Keratinocyte (primary cell): ENCODE data around the gene FRRS1L.

Source experiments
- CTCF ChIP-seq, 3 experiments: IDR thresholded peaks in 1 of 3; conservative IDR thresholded peaks in 1 of 3; optimal IDR thresholded peaks in 1 of 3; 2 replicates in 2 of 3; 3 replicates in 1 of 3; pipeline versions ENCODE3 to v1.5.1; 2011; ENCODE audit warnings: low read length in 3 of 3, mild to moderate bottlenecking in 3 of 3, moderate library complexity in 2 of 3, control low read depth in 1 of 3, inconsistent platforms in 1 of 3; ENCODE audit not compliant: insufficient read depth in 2 of 3; ENCODE audit errors: extremely low read depth in 1 of 3
- EZH2 ChIP-seq: IDR thresholded peaks from one replicate; pipeline ENCODE4 v1.6.1; 2012; ENCODE audit warnings: inconsistent platforms, mild to moderate bottlenecking, low read length, moderate library complexity

- TF ChIP-seq CTCF (optimal IDR thresholded peaks at IDR 0.05 in 1 of 3, IDR thresholded peaks at IDR 0.05 in 1 of 3, conservative IDR thresholded peaks at IDR 0.05 in 1 of 3; ENCODE audit: extremely low read depth in 1 of 3, insufficient read depth in 2 of 3, low read length in 3 of 3) = no peak
- TF ChIP-seq EZH2 = no peak
These were observed 68.1 kb downstream of the FRRS1L start for GRCh38 chr9:109098960-109099308.
